Measurements from ENCODE around the gene ZCCHC14.
"Not testable (repeated sequence)": the region's sequence is repeated elsewhere in the genome, so short reads cannot be mapped to it uniquely, and the experiment has no call there.

ZCCHC14 gene

GRCh38 chr16:87497767-87498290, 5.0 kb upstream of the ZCCHC14 start:
- DNase-seq (ENCODE audit: low spot score), result not testable (repeated sequence)

GRCh38 chr16:87497023-87497766, 4.4 kb upstream of the ZCCHC14 start:
- DNase-seq (ENCODE audit: low spot score), result not testable (repeated sequence)

GRCh38 chr16:87496447-87496801, 3.6 kb upstream of the ZCCHC14 start:
- DNase-seq (ENCODE audit: low spot score), result no peak

- no peak for DNase-seq (ENCODE audit: low spot score)
Observed at GRCh38 chr16:87495578-87496446, 3.0 kb upstream of the ZCCHC14 start.

- no peak for DNase-seq (ENCODE audit: low spot score)
Observed at GRCh38 chr16:87493608-87494280, 920 bp upstream of the ZCCHC14 start.

GRCh38 chr16:87492291-87492630, 563 bp downstream of the ZCCHC14 start:
- no peak for DNase-seq (ENCODE audit: low spot score)

GRCh38 chr16:87491522-87492290, 1.1 kb downstream of the ZCCHC14 start:
- DNase-seq (ENCODE audit: low spot score), result peak; percentile 43

- not testable (repeated sequence) for DNase-seq (ENCODE audit: low spot score)
Observed at GRCh38 chr16:87490799-87491521, 1.9 kb downstream of the ZCCHC14 start.

- DNase-seq (ENCODE audit: low spot score), result no peak
Observed at GRCh38 chr16:87490096-87490798, 2.6 kb downstream of the ZCCHC14 start.

- DNase-seq (ENCODE audit: low spot score), result no peak
Observed at GRCh38 chr16:87489434-87490045, 3.3 kb downstream of the ZCCHC14 start.

GRCh38 chr16:87488960-87489359, 3.9 kb downstream of the ZCCHC14 start:
- not testable (repeated sequence) for DNase-seq (ENCODE audit: low spot score)

- DNase-seq (ENCODE audit: low spot score), result no peak
Observed at GRCh38 chr16:87487361-87487924, 5.4 kb downstream of the ZCCHC14 start.

- DNase-seq (ENCODE audit: low spot score), result no peak
Observed at GRCh38 chr16:87486713-87487247, 6.0 kb downstream of the ZCCHC14 start.

- no peak for DNase-seq (ENCODE audit: low spot score)
Observed at GRCh38 chr16:87486282-87486681, 6.5 kb downstream of the ZCCHC14 start.

GRCh38 chr16:87485792-87486191, 7.0 kb downstream of the ZCCHC14 start:
- not testable (repeated sequence) for DNase-seq (ENCODE audit: low spot score)

- DNase-seq (ENCODE audit: low spot score), result no peak
Observed at GRCh38 chr16:87484487-87485331, 8.1 kb downstream of the ZCCHC14 start.

GRCh38 chr16:87483481-87483880, 9.3 kb downstream of the ZCCHC14 start:
- DNase-seq (ENCODE audit: low spot score), result no peak

GRCh38 chr16:87482670-87483069, 10.2 kb downstream of the ZCCHC14 start:
- DNase-seq (ENCODE audit: low spot score), result not testable (repeated sequence)
